HepG2 (cell line): Measurements from ENCODE around the gene MRPL51. TPM values are rescaled to one million over a fixed set of nuclear protein-coding genes. Genes with fewer than 3 reads are reported as not detected.

Experiments used
- ATAC-seq: fragments of 200-7000 bp; cut with Tn5 transposase; 3 replicates; pipeline ENCODE4 v1.9.1; 2020; ENCODE audit warnings: mild to moderate bottlenecking, moderate library complexity
- BruUV-seq: library from RNA; stranded (reverse); fragments of 400-500 nt; replicated peaks from 2 replicates; lab custom pipeline; 2021; lab: Mats Ljungman, UMichigan
- CTCF ChIA-PET: fragments of 300-600 bp; formaldehyde crosslinking; extraction: SDS; loops from one replicate; lab custom pipeline; 2021; ENCODE audit warnings: low total read pairs, inconsistent platforms, low intra/inter-chr PET ratio; lab: Yijun Ruan, JAX
- POLR2A ChIA-PET: fragments of 350-600 bp; sonication (Branson Sonifier 250); formaldehyde crosslinking; loops from one replicate; lab custom pipeline; 2020; ENCODE audit warnings: antibody characterized with exemption, inconsistent platforms; lab: Yijun Ruan, JAX
- DNase-seq: peaks from one replicate; pipeline ENCODE4 v3.0.0-alpha.2; 2015; ENCODE audit warnings: low spot score
- FAIRE-seq: peaks from 3 replicates; lab custom pipeline; 2011; peaks lifted over from hg19 to GRCh38; lab: Jason Lieb, UNC
- H2AFZ ChIP-seq: one replicate; pipeline ENCODE4 v1.6.1; 2011; ENCODE audit warnings: low read length, inconsistent platforms
- H3K27ac ChIP-seq: fragments of 300-600 bp; 3 replicates; pipeline ENCODE4 v1.8.0; 2011; ENCODE audit warnings: mixed run types, mild to moderate bottlenecking, mixed read lengths, low read length, inconsistent platforms; ENCODE audit not compliant: insufficient read depth; ENCODE audit errors: extremely low read length
- H3K27me3 ChIP-seq, 2 experiments: fragments of 200-600 bp in 1 of 2; 2 replicates in 1 of 2; 3 replicates in 1 of 2; pipeline versions ENCODE4 v1.6.0 to v1.8.0; 2011; ENCODE audit warnings: low read length in 2 of 2, mild to moderate bottlenecking in 2 of 2, moderate library complexity in 2 of 2, inconsistent platforms in 1 of 2; ENCODE audit not compliant: insufficient read depth in 2 of 2, control insufficient read depth in 1 of 2
- H3K36me3 ChIP-seq, 2 experiments: fragments of 200-600 bp in 1 of 2; replicated peaks in 1 of 2; 2 replicates in 1 of 2; 3 replicates in 1 of 2; pipeline versions ENCODE4 v1.5.1 to v1.8.0; 2011; ENCODE audit warnings: low read length in 2 of 2, inconsistent platforms in 1 of 2; ENCODE audit not compliant: insufficient read depth in 2 of 2, control insufficient read depth in 1 of 2
- H3K4me1 ChIP-seq: 2 replicates; pipeline ENCODE4 v1.5.1; 2012; ENCODE audit warnings: low read length, inconsistent platforms; ENCODE audit not compliant: insufficient read depth
- H3K4me2 ChIP-seq: 2 replicates; pipeline ENCODE4 v1.6.0; 2011; ENCODE audit warnings: low read depth, low read length, inconsistent platforms
- H3K4me3 ChIP-seq, 3 experiments: fragments of 200-600 bp in 1 of 3; sonication (generic), shearing (Covaris generic) in 1 of 3; replicated peaks in 1 of 3; 2 replicates each; pipeline ENCODE4 v1.5.1; 2011 to 2016; ENCODE audit warnings: low read length in 3 of 3, inconsistent platforms in 2 of 3, low read depth in 2 of 3, mild to moderate bottlenecking in 2 of 3, control low read depth in 1 of 3, mixed read lengths in 1 of 3; ENCODE audit not compliant: insufficient read depth in 1 of 3
- H3K79me2 ChIP-seq: one replicate; pipeline ENCODE4 v1.6.1; 2011; ENCODE audit warnings: low read length, inconsistent platforms; ENCODE audit not compliant: insufficient read depth
- H3K9ac ChIP-seq: 2 replicates; pipeline ENCODE4 v1.6.0; 2011; ENCODE audit warnings: mild to moderate bottlenecking, low read depth, low read length, inconsistent platforms; ENCODE audit not compliant: insufficient read depth
- H3K9me3 ChIP-seq: 2 replicates; pipeline ENCODE4 v1.5.1; 2012; ENCODE audit warnings: mild to moderate bottlenecking, low read length
- H4K20me1 ChIP-seq: 2 replicates; pipeline ENCODE4 v1.6.0; 2011; ENCODE audit warnings: inconsistent platforms, mild to moderate bottlenecking, low read length, moderate library complexity; ENCODE audit not compliant: insufficient read depth
- AGO2 ChIP-seq: fragments of 200-400 bp; formaldehyde crosslinking; optimal IDR thresholded peaks from 2 replicates; pipeline ENCODE3; 2017; ENCODE audit warnings: mild to moderate bottlenecking, low read depth, low read length, moderate library complexity
- CHCHD3 ChIP-seq: sonication (generic); formaldehyde crosslinking; IDR thresholded peaks from 2 replicates; pipeline ENCODE4 v1.8.0; 2022; ENCODE audit warnings: mild to moderate bottlenecking, missing genetic modification reagents, moderate library complexity
- HES4 ChIP-seq: sonication (generic); formaldehyde crosslinking; IDR thresholded peaks from 2 replicates; pipeline ENCODE4 v1.9.0; 2021; ENCODE audit warnings: mild to moderate bottlenecking, missing genetic modification reagents, borderline replicate concordance
- TEAD3 ChIP-seq: optimal IDR thresholded peaks from 2 replicates; pipeline ENCODE3; 2016; ENCODE audit warnings: borderline replicate concordance
- WGBS: methylation state at CpG from one replicate; pipeline ENCODE4 v1.1.6; 2017; ENCODE audit warnings: low lambda C conversion rate; 5-methylcytosine and 5-hydroxymethylcytosine counted together
- in situ Hi-C: cut with HindIII; loops from 2 replicates; pipeline ENCODE4 v1.10.0; 2017; ENCODE audit warnings: low pct_unique_long_range_greater_than_20kb; ENCODE audit not compliant: extremely low pct_ligation_motif_present
- intact Hi-C: fragments of 100-400 bp; cut with micrococcal nuclease; formaldehyde crosslinking; loops from one replicate; pipeline ENCODE4 v1.10.0; 2022; ENCODE audit not compliant: unreplicated experiment
- polyA plus RNA-seq, 8 experiments: library from polyadenylated mRNA; depleted of rRNA in 3 of 8; stranded (reverse) in 7 of 8; unstranded in 1 of 8; fragments of >200 nt; fragmentation: Illumina TruSeq in 4 of 8; extraction: Trizol in 4 of 8; gene quantifications; 2 replicates each; pipeline versions ENCODE4 v1.2.1 to v1.2.3, GENCODE V29; 2011 to 2016; ENCODE audit warnings: low read depth in 4 of 8, missing spikeins in 1 of 8, mixed read lengths in 1 of 8; ENCODE audit not compliant: insufficient read depth in 1 of 8
- total RNA-seq, 5 experiments: library from RNA; depleted of rRNA; stranded (reverse); fragments of >200 nt; fragmentation: Illumina TruSeq; extraction: Trizol; gene quantifications; 2 replicates each; pipeline ENCODE4 v1.2.3, GENCODE V29; 2016; ENCODE audit warnings: low read depth in 1 of 5

Gene MRPL51
- total and polyA plus RNA-seq, 2 of the 13 experiments (the other 11 are each of a cell fraction or from before 2014, with no cell fraction given) = 64.8 to 278 TPM

DNA sequence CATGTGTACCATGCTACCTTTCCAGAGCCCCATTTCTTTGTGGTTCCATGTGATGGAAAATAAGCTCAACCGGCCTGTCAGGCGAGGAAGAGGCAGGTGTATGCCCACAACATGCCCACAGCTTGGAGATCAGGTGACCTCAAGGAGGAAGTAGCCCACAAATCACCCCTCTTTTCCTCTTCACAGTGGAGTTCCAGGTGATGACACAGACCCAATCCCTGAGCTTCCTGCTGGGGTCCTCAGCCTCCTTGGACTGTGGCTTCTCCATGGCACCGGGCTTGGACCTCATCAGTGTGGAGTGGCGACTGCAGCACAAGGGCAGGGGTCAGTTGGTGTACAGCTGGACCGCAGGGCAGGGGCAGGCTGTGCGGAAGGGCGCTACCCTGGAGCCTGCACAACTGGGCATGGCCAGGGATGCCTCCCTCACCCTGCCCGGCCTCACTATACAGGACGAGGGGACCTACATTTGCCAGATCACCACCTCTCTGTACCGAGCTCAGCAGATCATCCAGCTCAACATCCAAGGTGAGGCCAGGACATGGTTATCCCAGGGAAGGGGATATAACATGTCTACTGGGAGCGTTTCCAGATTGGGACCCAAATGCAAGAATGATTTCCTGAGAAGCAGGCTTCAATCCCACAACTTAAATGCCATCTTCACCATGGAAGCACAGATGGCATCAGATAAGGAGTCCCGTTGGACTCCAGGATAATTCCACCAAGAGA, 35.7 kb downstream of the MRPL51 start:
- TF ChIP-seq AGO2 (peak; percentile 34), CHCHD3 (CRISPR knock-in tag) (no peak)
- TF ChIP-seq, all 625 proteins: peak for 1
- Histone ChIP-seq H4K20me1 (no peaks in the 10 kb centered on the region), H2AFZ (no peak overlapping the region), H3K4me2 (no peak overlapping the region), H3K27ac (no peak overlapping the region), H3K9ac (no peak overlapping the region), H3K36me3 (peaks cover 9 to 41% of the 10 kb centered on the region in 2 experiments), H3K9me3 (no peaks in the 10 kb centered on the region), H3K4me1 (peaks cover 11% of the 10 kb centered on the region), H3K27me3 (no peaks in the 10 kb centered on the region; a peak in 1 of 5 replicates), H3K4me3 (no peak overlapping the region), H3K79me2 (peaks cover 4% of the 10 kb centered on the region)
- no TSS peak for BruUV-seq
- POLR2A ChIA-PET = interaction anchor here (2.3 kb wide), 1 partner anchor 13 kb away, joined by 9 read pairs; the partner anchor contains the start of gene VAMP1
- intact Hi-C loops = no loop called here
- WGBS = 99% methylated on average over 8 of the region's 12 CpGs
- CTCF ChIA-PET = no interaction called here
- in situ Hi-C loops = loop anchor here (25.0 kb wide), 1 partner anchor 395 kb away; no protein-coding TSS in a partner anchor
- FAIRE-seq = no peak
- DNase-seq = no peak
- ATAC-seq = no peak

DNA sequence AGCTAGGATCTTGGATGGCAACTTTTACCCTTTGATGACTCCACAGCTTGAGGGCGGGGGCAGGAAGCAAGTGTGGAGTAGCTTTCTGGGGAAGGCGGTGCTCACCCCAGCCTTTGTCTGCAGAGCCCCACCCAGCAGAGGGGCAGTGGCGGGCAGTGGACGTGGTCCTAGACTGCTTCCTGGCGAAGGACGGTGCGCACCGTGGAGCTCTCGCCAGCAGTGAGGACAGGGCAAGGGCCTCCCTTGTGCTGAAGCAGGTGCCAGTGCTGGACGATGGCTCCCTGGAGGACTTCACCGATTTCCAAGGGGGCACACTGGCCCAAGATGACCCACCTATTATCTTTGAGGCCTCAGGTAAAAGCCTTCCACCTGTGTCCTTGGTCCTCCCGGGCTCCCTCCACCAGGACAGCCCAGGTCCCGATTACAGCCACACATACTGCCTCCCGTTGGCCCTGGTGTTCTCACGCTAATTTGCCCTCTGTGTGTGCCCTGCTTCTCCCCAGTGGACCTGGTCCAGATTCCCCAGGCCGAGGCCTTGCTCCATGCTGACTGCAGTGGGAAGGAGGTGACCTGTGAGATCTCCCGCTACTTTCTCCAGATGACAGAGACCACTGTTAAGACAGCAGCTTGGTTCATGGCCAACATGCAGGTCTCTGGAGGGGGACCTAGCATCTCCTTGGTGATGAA, 40.0 kb downstream of the MRPL51 start:
- Histone ChIP-seq H3K9ac (peak overlapping the region; percentile 88), H4K20me1 (no peaks in the 10 kb centered on the region), H3K4me1 (peaks cover 28% of the 10 kb centered on the region), H3K27ac (peak overlapping the region; percentile 90), H3K4me3 (peak overlapping the region in 2 of 3 experiments; percentile 87 to 90; a peak in 3 of 6 replicates), H2AFZ (no peak overlapping the region), H3K79me2 (peaks cover 4% of the 10 kb centered on the region)
- DNase-seq = no peak
- in situ Hi-C loops = loop anchor here (25.0 kb wide), 1 partner anchor 391 kb away; no protein-coding TSS in a partner anchor
- no TSS peak for BruUV-seq
- intact Hi-C loops = no loop called here
- TF ChIP-seq HES4 (no peak), TEAD3 (CRISPR knock-in tag) (peak; percentile 35)
- TF ChIP-seq, all 625 proteins: peak for 1
- WGBS = 95% methylated on average over 16 of the region's 17 CpGs
- H3K9me3 ChIP-seq = no peaks in the 10 kb centered on the region
- ChIA-PET POLR2A (interaction anchor here (0.9 to 4.0 kb wide), 13 partner anchors 8 to 117 kb away, joined by 3 to 68 read pairs (median 12); partner anchors contain the start of genes GAPDH, LTBR, MRPL51 and VAMP1), CTCF (no interaction called here)
- no peaks in the 10 kb centered on the region; a peak in 1 of 5 replicates for H3K27me3 ChIP-seq
- ATAC-seq = no peak
- peak overlapping the region; percentile 95 for H3K4me2 ChIP-seq
- H3K36me3 ChIP-seq = peaks cover 0 to 15% of the 10 kb centered on the region in 2 experiments; a peak in 3 of 5 replicates
- no peak for FAIRE-seq
